Measurements from ENCODE around the gene MCUB.

DNA sequence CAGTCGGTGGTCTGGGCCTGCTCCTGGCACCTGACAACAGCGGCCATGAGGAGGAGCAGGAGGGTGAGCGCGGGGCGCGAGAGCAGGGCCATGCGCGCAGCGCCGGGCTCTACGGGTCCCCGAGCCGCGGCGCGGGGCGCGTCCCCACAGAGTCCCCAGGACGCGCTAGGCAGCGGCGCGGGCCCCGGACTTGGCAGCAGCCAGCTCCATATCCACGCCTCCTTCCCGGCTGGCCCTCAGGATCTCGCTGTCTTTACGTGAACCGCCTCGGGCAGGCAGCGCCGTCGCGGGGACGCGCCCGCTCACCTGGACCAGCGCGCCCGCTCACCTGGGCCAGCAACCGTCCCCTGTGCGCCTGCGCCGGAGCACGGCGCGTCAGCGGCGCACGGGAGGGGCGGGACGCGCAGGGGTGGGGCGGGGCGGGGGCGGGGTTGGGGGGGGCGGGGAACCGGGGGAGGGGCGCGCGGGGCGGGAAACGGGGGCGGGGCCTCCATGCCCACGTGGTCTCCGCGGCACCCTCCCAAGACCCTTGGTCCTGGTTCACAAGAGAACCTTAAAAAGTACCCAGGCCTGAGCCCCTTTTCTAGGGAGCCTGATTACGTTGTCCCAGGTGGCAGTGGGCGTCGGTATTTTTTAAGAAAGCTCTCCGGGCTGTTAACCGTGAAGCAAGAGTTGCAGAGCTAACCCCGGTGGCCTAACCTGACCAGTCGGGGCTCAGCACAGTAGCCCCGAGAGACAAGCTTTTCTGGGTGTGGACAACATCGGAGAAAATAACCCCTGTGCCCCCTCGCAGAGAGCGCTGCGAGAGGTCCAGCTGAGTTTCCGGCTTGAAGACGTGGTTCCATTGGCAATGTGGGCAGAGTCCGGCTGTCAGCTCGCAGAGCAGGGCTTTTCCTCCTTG is 169.9 kb downstream of the MCUB start, which contains the start of gene PLA2G12A:
- no peak for TF ChIP-seq DPF2 (CRISPR knock-in tag; IDR thresholded peaks at IDR 0.05; ENCODE audit: borderline replicate concordance, low read depth)
- TF ChIP-seq, protein P1, sequence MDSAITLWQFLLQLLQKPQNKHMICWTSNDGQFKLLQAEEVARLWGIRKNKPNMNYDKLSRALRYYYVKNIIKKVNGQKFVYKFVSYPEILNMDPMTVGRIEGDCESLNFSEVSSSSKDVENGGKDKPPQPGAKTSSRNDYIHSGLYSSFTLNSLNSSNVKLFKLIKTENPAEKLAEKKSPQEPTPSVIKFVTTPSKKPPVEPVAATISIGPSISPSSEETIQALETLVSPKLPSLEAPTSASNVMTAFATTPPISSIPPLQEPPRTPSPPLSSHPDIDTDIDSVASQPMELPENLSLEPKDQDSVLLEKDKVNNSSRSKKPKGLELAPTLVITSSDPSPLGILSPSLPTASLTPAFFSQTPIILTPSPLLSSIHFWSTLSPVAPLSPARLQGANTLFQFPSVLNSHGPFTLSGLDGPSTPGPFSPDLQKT (CRISPR knock-in tag; IDR thresholded peaks at IDR 0.05; ENCODE audit: borderline replicate concordance): no peak
- TF ChIP-seq EHMT2 (IDR thresholded peaks at IDR 0.05; ENCODE audit: borderline replicate concordance, low read depth, low read length): no peak
- TF ChIP-seq EZH2 (conservative IDR thresholded peaks at IDR 0.05; ENCODE audit: low read depth, low read length): no peak
- TF ChIP-seq KAT2B (IDR thresholded peaks at IDR 0.05; ENCODE audit: borderline replicate concordance, low read depth, low read length): no peak
- TF ChIP-seq, protein P2, sequence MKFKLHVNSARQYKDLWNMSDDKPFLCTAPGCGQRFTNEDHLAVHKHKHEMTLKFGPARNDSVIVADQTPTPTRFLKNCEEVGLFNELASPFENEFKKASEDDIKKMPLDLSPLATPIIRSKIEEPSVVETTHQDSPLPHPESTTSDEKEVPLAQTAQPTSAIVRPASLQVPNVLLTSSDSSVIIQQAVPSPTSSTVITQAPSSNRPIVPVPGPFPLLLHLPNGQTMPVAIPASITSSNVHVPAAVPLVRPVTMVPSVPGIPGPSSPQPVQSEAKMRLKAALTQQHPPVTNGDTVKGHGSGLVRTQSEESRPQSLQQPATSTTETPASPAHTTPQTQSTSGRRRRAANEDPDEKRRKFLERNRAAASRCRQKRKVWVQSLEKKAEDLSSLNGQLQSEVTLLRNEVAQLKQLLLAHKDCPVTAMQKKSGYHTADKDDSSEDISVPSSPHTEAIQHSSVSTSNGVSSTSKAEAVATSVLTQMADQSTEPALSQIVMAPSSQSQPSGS (CRISPR knock-in tag; IDR thresholded peaks at IDR 0.05): no peak
- no peak for TF ChIP-seq NR2F2 (IDR thresholded peaks at IDR 0.05; ENCODE audit: borderline replicate concordance, low read depth)
- TF ChIP-seq, protein P3, sequence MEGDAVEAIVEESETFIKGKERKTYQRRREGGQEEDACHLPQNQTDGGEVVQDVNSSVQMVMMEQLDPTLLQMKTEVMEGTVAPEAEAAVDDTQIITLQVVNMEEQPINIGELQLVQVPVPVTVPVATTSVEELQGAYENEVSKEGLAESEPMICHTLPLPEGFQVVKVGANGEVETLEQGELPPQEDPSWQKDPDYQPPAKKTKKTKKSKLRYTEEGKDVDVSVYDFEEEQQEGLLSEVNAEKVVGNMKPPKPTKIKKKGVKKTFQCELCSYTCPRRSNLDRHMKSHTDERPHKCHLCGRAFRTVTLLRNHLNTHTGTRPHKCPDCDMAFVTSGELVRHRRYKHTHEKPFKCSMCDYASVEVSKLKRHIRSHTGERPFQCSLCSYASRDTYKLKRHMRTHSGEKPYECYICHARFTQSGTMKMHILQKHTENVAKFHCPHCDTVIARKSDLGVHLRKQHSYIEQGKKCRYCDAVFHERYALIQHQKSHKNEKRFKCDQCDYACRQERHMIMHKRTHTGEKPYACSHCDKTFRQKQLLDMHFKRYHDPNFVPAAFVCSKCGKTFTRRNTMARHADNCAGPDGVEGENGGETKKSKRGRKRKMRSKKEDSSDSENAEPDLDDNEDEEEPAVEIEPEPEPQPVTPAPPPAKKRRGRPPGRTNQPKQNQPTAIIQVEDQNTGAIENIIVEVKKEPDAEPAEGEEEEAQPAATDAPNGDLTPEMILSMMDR (CRISPR knock-in tag; IDR thresholded peaks at IDR 0.05): no peak
- TF ChIP-seq, protein P4, sequence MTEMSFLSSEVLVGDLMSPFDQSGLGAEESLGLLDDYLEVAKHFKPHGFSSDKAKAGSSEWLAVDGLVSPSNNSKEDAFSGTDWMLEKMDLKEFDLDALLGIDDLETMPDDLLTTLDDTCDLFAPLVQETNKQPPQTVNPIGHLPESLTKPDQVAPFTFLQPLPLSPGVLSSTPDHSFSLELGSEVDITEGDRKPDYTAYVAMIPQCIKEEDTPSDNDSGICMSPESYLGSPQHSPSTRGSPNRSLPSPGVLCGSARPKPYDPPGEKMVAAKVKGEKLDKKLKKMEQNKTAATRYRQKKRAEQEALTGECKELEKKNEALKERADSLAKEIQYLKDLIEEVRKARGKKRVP (CRISPR knock-in tag; IDR thresholded peaks at IDR 0.05): peak in 1 of 2 experiments; percentile 21; a peak in 1 of 4 replicates
- TF ChIP-seq ZNF644 (CRISPR knock-in tag; IDR thresholded peaks at IDR 0.05; ENCODE audit: low read depth): no peak
- no peak for TF ChIP-seq ETV6 (CRISPR knock-in tag; conservative IDR thresholded peaks at IDR 0.05)
- no peak for TF ChIP-seq ZNF484 (CRISPR knock-in tag; IDR thresholded peaks at IDR 0.05; ENCODE audit: borderline replicate concordance, low read depth)
